Measurements from ENCODE around the gene MDP1. TPM values are rescaled to one million over a fixed set of nuclear protein-coding genes. Genes with fewer than 3 reads are reported as not detected.

The MDP1 gene
- total RNA-seq, 3 donors from 2014 or later = 11.1 to 14.8 (median 13.2) TPM

DNA sequence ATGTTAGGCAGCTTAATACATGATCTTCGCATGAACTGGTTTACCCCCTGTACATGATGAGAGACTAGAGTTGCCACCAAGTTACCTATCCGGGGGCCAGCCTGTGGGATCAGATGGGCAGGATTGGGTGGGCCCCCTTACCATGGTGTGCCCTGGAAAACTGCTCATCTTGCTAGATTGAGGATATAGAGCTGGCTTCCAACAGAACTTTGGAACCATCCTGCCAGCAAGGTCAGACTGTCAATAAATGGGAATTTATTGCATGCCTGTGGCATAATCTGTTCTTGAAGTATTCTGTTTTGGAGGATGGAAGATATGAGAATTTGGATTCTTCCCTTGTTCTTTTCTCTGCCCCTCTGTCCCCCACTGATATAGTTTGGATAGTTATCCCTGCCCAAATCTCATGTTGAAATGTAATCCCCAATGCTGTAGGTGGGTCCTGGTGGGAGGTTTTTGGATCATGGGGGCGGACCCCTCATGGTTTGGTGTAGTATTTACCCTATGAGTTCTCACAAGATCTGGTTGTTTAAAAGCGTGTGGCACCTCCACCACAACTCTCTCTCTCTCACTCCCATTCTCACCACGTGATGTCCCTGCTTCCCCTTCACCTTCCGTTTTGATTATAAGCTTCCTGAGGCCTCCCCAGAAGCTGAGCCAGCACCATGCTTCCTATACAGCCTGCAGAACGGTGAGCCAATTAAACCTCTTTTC lies 16.9 kb downstream of the MDP1 start:
- intact Hi-C loops (cut with DNase I, micrococcal nuclease) = no loop called here
- TF ChIP-seq CTCF (IDR thresholded peaks at IDR 0.05) = no peak
- Histone ChIP-seq H3K36me3 (ENCODE audit: low read depth) (no peaks in the 10 kb centered on the region), H3K9me3 (no peaks in the 10 kb centered on the region), H3K4me3 (no peak overlapping the region), H3K4me1 (ENCODE audit: low read depth) (peaks cover 25% of the 10 kb centered on the region)
- no peak for ATAC-seq
- DNase-seq = peak in 1 of 3 donors; percentile 33

GRCh38 chr14:24197056-24197450 lies 18.8 kb downstream of the MDP1 start:
- Histone ChIP-seq H3K9me3 (no peaks in the 10 kb centered on the region), H3K4me1 (ENCODE audit: low read depth) (peaks cover 25% of the 10 kb centered on the region), H3K36me3 (ENCODE audit: low read depth) (no peaks in the 10 kb centered on the region), H3K4me3 (no peak overlapping the region)
- DNase-seq (no peak), ATAC-seq (no peak)
- intact Hi-C loops (cut with DNase I, micrococcal nuclease) = no loop called here
- TF ChIP-seq CTCF (IDR thresholded peaks at IDR 0.05) = no peak

DNA sequence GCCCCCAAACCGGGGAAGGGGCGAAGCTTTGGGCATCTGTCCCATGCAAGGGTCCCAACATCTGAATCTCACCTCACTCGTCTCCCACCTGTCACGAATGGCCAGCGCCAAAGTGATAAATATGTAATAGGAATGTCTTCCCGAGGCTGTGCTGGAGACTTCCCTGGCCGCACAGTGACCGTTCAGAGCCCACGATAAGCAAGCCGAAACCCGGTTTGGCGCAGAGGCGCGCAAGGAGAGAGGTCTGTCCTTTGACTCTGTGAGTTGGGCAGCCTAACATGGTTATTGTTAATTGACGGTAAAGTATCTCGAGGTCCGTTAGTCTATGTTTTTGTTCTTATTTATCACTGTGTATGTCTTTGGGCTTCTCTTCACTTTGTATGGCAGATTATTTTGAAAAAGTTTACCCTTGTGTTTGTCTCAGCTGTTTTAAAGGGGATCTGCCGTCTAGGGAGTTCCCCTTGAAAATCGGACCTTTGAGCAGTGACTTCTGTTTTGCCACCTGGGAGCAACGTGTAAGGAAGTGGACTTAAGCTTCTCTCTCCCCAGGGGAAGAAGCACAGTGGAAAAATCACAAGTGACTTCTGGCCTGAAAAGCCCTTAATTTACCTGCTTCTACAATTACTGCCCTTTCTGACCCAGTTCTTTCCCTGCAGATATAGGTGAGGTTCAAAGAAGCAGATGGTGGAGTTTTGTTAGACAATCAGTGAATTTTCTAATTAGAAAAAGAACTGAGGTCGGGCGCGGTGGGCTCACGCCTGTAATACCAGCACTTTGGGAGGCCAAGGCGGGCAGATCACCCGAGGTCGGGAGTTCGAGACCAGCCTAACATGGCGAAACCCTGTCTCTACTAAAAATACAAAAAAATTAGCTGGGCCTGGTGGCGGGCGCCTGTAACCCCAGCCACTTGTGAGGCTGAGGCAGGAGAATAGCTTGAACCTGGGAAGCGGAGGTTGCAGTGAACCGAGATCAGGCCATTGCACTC lies 19.5 kb downstream of the MDP1 start:
- Histone ChIP-seq H3K4me3 (peak overlapping the region; percentile 82), H3K9me3 (no peaks in the 10 kb centered on the region), H3K36me3 (ENCODE audit: low read depth) (no peaks in the 10 kb centered on the region), H3K4me1 (ENCODE audit: low read depth) (peaks cover 25% of the 10 kb centered on the region)
- DNase-seq (no peak), ATAC-seq (peak; percentile 43)
- intact Hi-C loops (cut with DNase I, micrococcal nuclease) = no loop called here
- TF ChIP-seq CTCF (IDR thresholded peaks at IDR 0.05) = no peak

DNA sequence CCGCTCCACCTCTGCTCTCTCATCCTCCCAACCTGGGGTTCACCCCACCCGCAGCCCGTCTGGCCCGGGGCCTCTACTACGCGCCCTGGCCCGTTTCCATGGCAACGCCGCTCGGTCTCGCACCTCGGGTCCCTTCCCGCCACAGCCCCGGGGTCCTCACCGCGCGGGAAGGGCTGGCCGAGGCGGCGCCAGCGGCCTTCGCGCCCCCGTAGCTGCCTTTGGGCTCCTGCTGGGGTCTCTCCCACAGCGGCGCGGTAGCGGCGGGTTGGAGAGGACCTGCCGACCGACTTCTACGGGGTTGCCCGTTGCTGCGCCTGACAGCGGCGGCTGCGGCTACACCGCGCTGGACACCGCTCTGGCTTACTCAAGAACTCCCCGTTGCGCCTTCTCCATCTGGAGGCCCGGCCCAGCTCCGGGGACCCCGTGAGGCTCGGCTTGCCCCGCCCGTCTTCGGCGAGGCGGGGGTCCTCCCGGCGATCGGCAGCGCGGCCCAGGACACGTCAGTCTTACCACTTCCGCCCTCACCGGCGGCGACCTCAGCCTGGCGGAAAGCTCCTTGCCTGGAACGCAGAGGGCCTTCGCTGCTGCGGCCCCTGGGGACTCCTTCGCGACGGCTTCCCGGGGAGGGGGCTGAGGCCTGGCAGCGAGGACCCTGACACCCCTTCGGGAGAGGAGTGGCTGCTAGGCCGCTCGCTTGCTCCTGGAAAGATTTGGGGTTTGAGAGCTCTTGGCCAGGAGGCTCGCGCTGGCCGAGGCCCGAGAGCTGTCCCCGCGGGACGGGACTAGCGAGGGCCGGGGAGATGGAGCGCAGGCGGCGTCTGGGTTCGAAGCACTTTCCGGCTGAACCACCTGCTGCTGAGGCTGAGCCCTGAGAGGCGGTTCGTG lies 20.4 kb downstream of the MDP1 start, which contains the start of gene TM9SF1:
Gene TM9SF1, minus strand, starts transcription at position 256 of the 885 bp plus-strand sequence. CDS start 422 bp downstream, outside the sequence.
- no peaks in the 10 kb centered on the region for H3K36me3 ChIP-seq (ENCODE audit: low read depth)
- ATAC-seq = peak; percentile 96
- no peak for TF ChIP-seq CTCF (IDR thresholded peaks at IDR 0.05)
- H3K4me1 ChIP-seq (ENCODE audit: low read depth) = peaks cover 25% of the 10 kb centered on the region
- H3K4me3 ChIP-seq = peak within 1 kb of the TSS; percentile 82
- intact Hi-C loops (cut with DNase I, micrococcal nuclease) = no loop called here
- peak; percentile 90 to 94 (median 92) for DNase-seq
- no peaks in the 10 kb centered on the region for H3K9me3 ChIP-seq

- intact Hi-C loops (cut with DNase I, micrococcal nuclease) = no loop called here
- TF ChIP-seq CTCF (IDR thresholded peaks at IDR 0.05) = no peak
- no peaks in the 10 kb centered on the region for H3K9me3 ChIP-seq
- ATAC-seq (no peak), DNase-seq (no peak)
- peak overlapping the region; percentile 82 for H3K4me3 ChIP-seq
- no peaks in the 10 kb centered on the region for H3K36me3 ChIP-seq (ENCODE audit: low read depth)
- H3K4me1 ChIP-seq (ENCODE audit: low read depth) = peaks cover 25% of the 10 kb centered on the region
Measured at GRCh38 chr14:24194873-24195185, 21.0 kb downstream of the MDP1 start.

Data from mucosa of descending colon (tissue), 3 donors.